Breast epithelium (tissue), 3 donors: Measurements from ENCODE around the gene MBLAC1.

Experiments
- CTCF ChIP-seq, 3 donors: fragments of 450-650 bp; IDR thresholded peaks; one replicate each; pipeline ENCODE4 v1.5.1; 2016 to 2017; ENCODE audit warnings: antibody characterized with exemption in 3 of 3, mild to moderate bottlenecking in 3 of 3, moderate library complexity in 3 of 3
- POLR2A ChIP-seq: fragments of 450-650 bp; IDR thresholded peaks from one replicate; pipeline ENCODE4 v1.6.1; 2016; ENCODE audit warnings: antibody characterized with exemption, mild to moderate bottlenecking, moderate library complexity

- TF ChIP-seq CTCF (IDR thresholded peaks at IDR 0.05) = no peak
- peak; percentile 62 for TF ChIP-seq POLR2A
These were observed 7.4 kb upstream of the MBLAC1 start, which contains the start of the genes CNPY4 and TAF6 for GRCh38 chr7:100119072-100119969.
